HepG2 (cell line): ENCODE results near the gene OGFOD3. TPM values are rescaled to one million over a fixed set of nuclear protein-coding genes. Genes with fewer than 3 reads are reported as not detected.
A peak's percentile ranks its signal among the peaks of the same experiment; 100 is the strongest.

ENCODE experiments used
- BCL6 ChIP-seq: IDR thresholded peaks from 2 replicates; pipeline ENCODE4 v1.6.1; 2016; ENCODE audit warnings: missing genetic modification reagents, missing compliant biosample characterization
- CAMTA2 ChIP-seq: sonication (generic); formaldehyde crosslinking; IDR thresholded peaks from 2 replicates; pipeline ENCODE4 v1.4.0; 2020; ENCODE audit warnings: mild to moderate bottlenecking, missing genetic modification reagents, borderline replicate concordance
- CBX1 ChIP-seq: IDR thresholded peaks from one replicate; pipeline ENCODE4 v1.6.1; 2016; ENCODE audit warnings: antibody characterized with exemption, low read depth
- ERF ChIP-seq: IDR thresholded peaks from 2 replicates; pipeline ENCODE4 v1.6.1; 2018; ENCODE audit warnings: missing biosample characterization, missing genetic modification reagents
- FOXK2 ChIP-seq: fragments of 450-650 bp; IDR thresholded peaks from 2 replicates; pipeline ENCODE4 v1.6.1; 2016
- HDAC2 ChIP-seq: sonication (generic); formaldehyde crosslinking; IDR thresholded peaks from 2 replicates; pipeline ENCODE4 v1.4.0; 2020; ENCODE audit warnings: missing genetic modification reagents
- KLF9 ChIP-seq: IDR thresholded peaks from 2 replicates; pipeline ENCODE4 v1.6.1; 2016; ENCODE audit warnings: low read depth
- MED1 ChIP-seq: sonication (generic); formaldehyde crosslinking; IDR thresholded peaks from 2 replicates; pipeline ENCODE4 v1.4.0; 2020; ENCODE audit warnings: missing genetic modification reagents
- MTA1 ChIP-seq: sonication (generic); formaldehyde crosslinking; IDR thresholded peaks from 2 replicates; pipeline ENCODE4 v1.4.0; 2020; ENCODE audit warnings: missing genetic modification reagents, mild to moderate bottlenecking, borderline replicate concordance
- NFRKB ChIP-seq: fragments of 450-650 bp; IDR thresholded peaks from 2 replicates; pipeline ENCODE4 v1.6.1; 2017
- NR2F6 ChIP-seq, 2 experiments: IDR thresholded peaks; 2 replicates each; pipeline ENCODE4 v1.6.1; 2016; ENCODE audit warnings: antibody characterized with exemption in 1 of 2, mild to moderate bottlenecking in 1 of 2
- RAD51 ChIP-seq: fragments of 450-650 bp; IDR thresholded peaks from 2 replicates; pipeline ENCODE4 v1.6.1; 2016; ENCODE audit warnings: borderline replicate concordance
- RORA ChIP-seq: sonication (generic); formaldehyde crosslinking; IDR thresholded peaks from 2 replicates; pipeline ENCODE4 v1.5.0; 2020; ENCODE audit warnings: mild to moderate bottlenecking, missing genetic modification reagents, moderate library complexity
- SIN3B ChIP-seq: fragments of 150-350 bp; IDR thresholded peaks from 2 replicates; pipeline ENCODE4 v1.6.1; 2014; ENCODE audit warnings: low read length
- SMAD3 ChIP-seq: sonication (generic); formaldehyde crosslinking; IDR thresholded peaks from 2 replicates; pipeline ENCODE4 v1.4.0; 2020; ENCODE audit warnings: missing genetic modification reagents
- SNAPC5 ChIP-seq: sonication (generic); formaldehyde crosslinking; IDR thresholded peaks from 2 replicates; pipeline ENCODE4 v1.8.1; 2023; ENCODE audit warnings: mild to moderate bottlenecking, missing genetic modification reagents, borderline replicate concordance
- U2AF2 ChIP-seq: fragments of 200-400 bp; formaldehyde crosslinking; IDR thresholded peaks from 2 replicates; pipeline ENCODE4 v1.6.1; 2017; ENCODE audit warnings: low read depth, mild to moderate bottlenecking, low read length
- XRCC5 ChIP-seq: fragments of 200-400 bp; formaldehyde crosslinking; optimal IDR thresholded peaks from 2 replicates; pipeline ENCODE3; 2017; ENCODE audit warnings: mild to moderate bottlenecking, low read length
- ZFP90 ChIP-seq: sonication (generic); formaldehyde crosslinking; IDR thresholded peaks from 2 replicates; pipeline ENCODE4 v1.8.0; 2022; ENCODE audit warnings: missing genetic modification reagents, mild to moderate bottlenecking, inconsistent platforms, borderline replicate concordance
- ZNF564 ChIP-seq: sonication (generic); formaldehyde crosslinking; IDR thresholded peaks from 2 replicates; pipeline ENCODE4 v1.8.1; 2023; ENCODE audit warnings: mild to moderate bottlenecking, missing genetic modification reagents
- ZNF607 ChIP-seq: sonication (generic); formaldehyde crosslinking; IDR thresholded peaks from 2 replicates; pipeline ENCODE4 v1.5.1; 2020; ENCODE audit warnings: missing genetic modification reagents, mild to moderate bottlenecking, borderline replicate concordance
- ZNF761 ChIP-seq: sonication (generic); formaldehyde crosslinking; conservative IDR thresholded peaks from 2 replicates; pipeline ENCODE4 v1.4.0; 2020; ENCODE audit warnings: mild to moderate bottlenecking, missing genetic modification reagents
- ZSCAN29 ChIP-seq: sonication (generic); formaldehyde crosslinking; conservative IDR thresholded peaks from 2 replicates; pipeline ENCODE4 v1.4.0; 2020; ENCODE audit warnings: mild to moderate bottlenecking, missing genetic modification reagents
- ZSCAN31 ChIP-seq: sonication (generic); formaldehyde crosslinking; IDR thresholded peaks from 2 replicates; pipeline ENCODE4 v1.5.0; 2020; ENCODE audit warnings: low read depth, mild to moderate bottlenecking, missing genetic modification reagents
- polyA plus RNA-seq, 8 experiments: library from polyadenylated mRNA; depleted of rRNA in 3 of 8; stranded (reverse) in 7 of 8; unstranded in 1 of 8; fragments of >200 nt; fragmentation: Illumina TruSeq in 4 of 8; extraction: Trizol in 4 of 8; gene quantifications; 2 replicates each; pipeline versions ENCODE4 v1.2.1 to v1.2.3, GENCODE V29; 2011 to 2016; ENCODE audit warnings: low read depth in 4 of 8, missing spikeins in 1 of 8, mixed read lengths in 1 of 8; ENCODE audit not compliant: insufficient read depth in 1 of 8
- total RNA-seq, 5 experiments: library from RNA; depleted of rRNA; stranded (reverse); fragments of >200 nt; fragmentation: Illumina TruSeq; extraction: Trizol; gene quantifications; 2 replicates each; pipeline ENCODE4 v1.2.3, GENCODE V29; 2016; ENCODE audit warnings: low read depth in 1 of 5
- TF ChIP-seq, protein P1 (sequence below): sonication (generic); formaldehyde crosslinking; IDR thresholded peaks from 2 replicates; pipeline ENCODE4 v1.5.0; 2020; ENCODE audit warnings: missing genetic modification reagents
- TF ChIP-seq, protein P2 (sequence below): sonication (generic); formaldehyde crosslinking; IDR thresholded peaks from 2 replicates; pipeline ENCODE4 v1.5.0; 2020; ENCODE audit warnings: missing genetic modification reagents, mild to moderate bottlenecking, borderline replicate concordance
- TF ChIP-seq, protein P3 (sequence below): sonication (generic); formaldehyde crosslinking; conservative IDR thresholded peaks from 2 replicates; pipeline ENCODE4 v1.4.0; 2020; ENCODE audit warnings: missing genetic modification reagents

The OGFOD3 gene
- total and polyA plus RNA-seq, 2 of the 13 experiments (the other 11 are each of a cell fraction or from before 2014, with no cell fraction given), result 40.0 to 42.1 TPM

DNA sequence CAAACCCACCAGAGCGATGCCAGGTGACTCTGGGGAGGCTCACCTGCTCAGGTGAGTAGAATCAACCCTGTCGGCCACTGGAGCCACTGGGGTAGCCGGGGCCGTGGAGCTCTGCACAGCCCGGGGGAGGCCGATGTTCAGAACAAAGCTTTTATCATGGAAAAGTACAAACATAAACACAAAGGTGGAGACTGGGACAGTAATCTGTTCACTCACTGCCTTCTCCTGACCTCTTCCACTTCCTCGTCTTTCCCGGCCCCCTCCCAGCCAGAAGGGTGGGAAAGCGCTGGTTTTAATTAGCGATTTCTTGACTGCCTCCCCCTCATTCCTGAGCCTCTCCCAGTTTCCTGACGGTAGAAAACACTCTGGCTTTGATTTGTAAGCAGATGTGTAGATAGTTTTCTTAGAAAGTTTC lies 69.1 kb downstream of the OGFOD3 start (continued):
- TF ChIP-seq XRCC5 (no peak), ZNF761 (CRISPR knock-in tag) (no peak), ZNF607 (CRISPR knock-in tag) (0 out of 2 replicates have a peak, but pooled peaks have one; percentile 29), U2AF2 (no peak), ZSCAN29 (no peak), SMAD3 (CRISPR knock-in tag) (0 out of 2 replicates have a peak, but pooled peaks have one; percentile 14), ZSCAN31 (CRISPR knock-in tag) (no peak), HDAC2 (CRISPR knock-in tag) (0 out of 2 replicates have a peak, but pooled peaks have one; percentile 14), MTA1 (0 out of 2 replicates have a peak, but pooled peaks have one; percentile 48), RORA (CRISPR knock-in tag) (no peak), ZFP90 (CRISPR knock-in tag) (no peak), NFRKB (no peak), BCL6 (CRISPR knock-in tag) (peak; percentile 35), ERF (0 out of 2 replicates have a peak, but pooled peaks have one; percentile 39), NR2F6 (IDR thresholded peaks at IDR 0.05) (peak; percentile 34; the same call in 1 of the 2 replicates), NR2F6 (CRISPR knock-in tag; IDR thresholded peaks at IDR 0.05) (peak; percentile 34; the same call in 1 of the 2 replicates), ZNF564 (CRISPR knock-in tag) (no peak), SIN3B (no peak), KLF9 (no peak), FOXK2 (no peak), CBX1 (no peak), CAMTA2 (CRISPR knock-in tag) (no peak), RAD51 (no peak), MED1 (CRISPR knock-in tag) (peak; percentile 49; the same call in 1 of the 2 replicates), SNAPC5 (CRISPR knock-in tag) (no peak)
- TF ChIP-seq, protein P1, sequence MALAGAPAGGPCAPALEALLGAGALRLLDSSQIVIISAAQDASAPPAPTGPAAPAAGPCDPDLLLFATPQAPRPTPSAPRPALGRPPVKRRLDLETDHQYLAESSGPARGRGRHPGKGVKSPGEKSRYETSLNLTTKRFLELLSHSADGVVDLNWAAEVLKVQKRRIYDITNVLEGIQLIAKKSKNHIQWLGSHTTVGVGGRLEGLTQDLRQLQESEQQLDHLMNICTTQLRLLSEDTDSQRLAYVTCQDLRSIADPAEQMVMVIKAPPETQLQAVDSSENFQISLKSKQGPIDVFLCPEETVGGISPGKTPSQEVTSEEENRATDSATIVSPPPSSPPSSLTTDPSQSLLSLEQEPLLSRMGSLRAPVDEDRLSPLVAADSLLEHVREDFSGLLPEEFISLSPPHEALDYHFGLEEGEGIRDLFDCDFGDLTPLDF (CRISPR knock-in tag), result no peak
- TF ChIP-seq, protein P2, sequence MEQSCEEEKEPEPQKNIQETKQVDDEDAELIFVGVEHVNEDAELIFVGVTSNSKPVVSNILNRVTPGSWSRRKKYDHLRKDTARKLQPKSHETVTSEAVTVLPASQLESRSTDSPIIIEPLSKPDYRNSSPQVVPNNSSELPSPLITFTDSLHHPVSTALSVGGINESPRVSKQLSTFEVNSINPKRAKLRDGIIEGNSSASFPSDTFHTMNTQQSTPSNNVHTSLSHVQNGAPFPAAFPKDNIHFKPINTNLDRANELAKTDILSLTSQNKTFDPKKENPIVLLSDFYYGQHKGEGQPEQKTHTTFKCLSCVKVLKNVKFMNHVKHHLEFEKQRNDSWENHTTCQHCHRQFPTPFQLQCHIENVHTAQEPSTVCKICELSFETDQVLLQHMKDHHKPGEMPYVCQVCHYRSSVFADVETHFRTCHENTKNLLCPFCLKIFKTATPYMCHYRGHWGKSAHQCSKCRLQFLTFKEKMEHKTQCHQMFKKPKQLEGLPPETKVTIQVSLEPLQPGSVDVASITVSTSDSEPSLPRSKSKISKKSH, result no peak
- TF ChIP-seq, protein P3, sequence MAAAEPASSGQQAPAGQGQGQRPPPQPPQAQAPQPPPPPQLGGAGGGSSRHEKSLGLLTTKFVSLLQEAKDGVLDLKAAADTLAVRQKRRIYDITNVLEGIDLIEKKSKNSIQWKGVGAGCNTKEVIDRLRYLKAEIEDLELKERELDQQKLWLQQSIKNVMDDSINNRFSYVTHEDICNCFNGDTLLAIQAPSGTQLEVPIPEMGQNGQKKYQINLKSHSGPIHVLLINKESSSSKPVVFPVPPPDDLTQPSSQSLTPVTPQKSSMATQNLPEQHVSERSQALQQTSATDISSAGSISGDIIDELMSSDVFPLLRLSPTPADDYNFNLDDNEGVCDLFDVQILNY (CRISPR knock-in tag), result no peak
